WERI-Rb-1 (cell line): Measurements from ENCODE around the gene HERC6.
"Not testable (repeated sequence)": the region's sequence is repeated elsewhere in the genome, so short reads cannot be mapped to it uniquely, and the experiment has no call there.

Source experiments
- DNase-seq: peaks from one replicate; pipeline ENCODE4 v3.0.0-alpha.2; 2020
- H3K27ac ChIP-seq: fragments of 250-450 bp; sonication (Bioruptor Pico); 2 replicates; pipeline ENCODE4 v1.5.1; 2020; ENCODE audit warnings: mild to moderate bottlenecking, moderate library complexity
- H3K27me3 ChIP-seq: fragments of 250-450 bp; sonication (Bioruptor Pico); 2 replicates; pipeline ENCODE4 v1.5.1; 2021; ENCODE audit warnings: mild to moderate bottlenecking, low read depth, moderate library complexity; ENCODE audit not compliant: insufficient read depth, severe bottlenecking
- H3K36me3 ChIP-seq: fragments of 250-450 bp; sonication (Bioruptor Pico); 2 replicates; pipeline ENCODE4 v1.5.1; 2020; ENCODE audit warnings: mild to moderate bottlenecking, moderate library complexity
- H3K4me3 ChIP-seq: 2 replicates; pipeline ENCODE4 v1.5.1; 2011; ENCODE audit warnings: low read depth, mild to moderate bottlenecking, control low read depth, low read length
- H3K9me3 ChIP-seq: fragments of 250-450 bp; sonication (Bioruptor Pico); 2 replicates; pipeline ENCODE4 v1.5.1; 2021; ENCODE audit warnings: mild to moderate bottlenecking, moderate library complexity; ENCODE audit not compliant: severe bottlenecking
- TF ChIP-seq, protein P1 (sequence below): IDR thresholded peaks from 2 replicates; pipeline ENCODE4 v1.5.1; 2011; ENCODE audit warnings: low read depth, mild to moderate bottlenecking, control low read depth, inconsistent platforms, low read length

Gene HERC6

DNA sequence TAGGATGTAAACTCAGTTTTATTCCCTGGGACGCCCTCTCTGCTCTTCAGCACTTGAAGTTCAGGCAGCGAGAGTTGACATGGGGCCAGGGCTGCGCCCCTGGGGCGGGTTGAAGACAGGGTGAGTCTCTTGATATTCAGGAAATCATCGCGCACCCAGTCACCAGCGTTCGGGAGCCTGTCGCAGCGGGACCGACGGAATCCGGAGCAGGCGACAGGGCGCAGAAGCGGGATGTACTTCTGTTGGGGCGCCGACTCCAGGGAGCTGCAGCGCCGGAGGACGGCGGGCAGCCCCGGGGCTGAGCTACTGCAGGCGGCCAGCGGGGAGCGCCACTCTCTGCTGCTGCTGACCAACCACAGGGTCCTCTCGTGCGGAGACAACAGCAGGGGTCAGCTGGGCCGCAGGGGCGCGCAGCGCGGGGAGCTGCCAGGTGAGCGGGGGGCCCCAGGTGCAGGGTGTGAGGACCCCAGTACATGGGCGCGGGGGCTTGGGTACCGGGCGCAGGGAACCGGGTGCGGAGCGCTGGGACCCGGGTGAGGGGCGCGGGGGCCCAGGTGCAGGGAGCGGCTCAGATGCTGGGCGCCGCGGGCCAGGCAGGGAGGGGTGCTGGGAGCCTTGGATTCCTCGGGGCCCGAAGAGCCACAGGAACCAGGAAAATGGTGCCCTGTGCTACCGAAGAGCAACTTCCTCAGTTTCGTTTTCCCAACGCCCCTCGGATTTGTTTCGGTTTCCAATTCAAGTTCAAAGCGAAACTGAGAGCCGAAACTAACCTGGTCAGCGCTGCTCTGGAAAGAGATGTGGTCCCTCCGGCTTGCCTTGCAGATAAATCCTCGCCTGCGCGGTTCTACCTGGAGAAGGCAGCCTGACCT lies at the start of gene HERC6:
Gene HERC6 (plus strand): TSS at position 162 of the 869 bp plus-strand sequence. CDS start 70 bp downstream, at position 232.
- Histone ChIP-seq H3K27me3 (peaks cover 13% of the 10 kb centered on the region), H3K27ac (no peak within 1 kb of the TSS), H3K36me3 (no peaks in the 10 kb centered on the region), H3K9me3 (no peaks in the 10 kb centered on the region), H3K4me3 (peak within 1 kb of the TSS; percentile 69)
- peak; percentile 72 for DNase-seq
- TF ChIP-seq, protein P1, sequence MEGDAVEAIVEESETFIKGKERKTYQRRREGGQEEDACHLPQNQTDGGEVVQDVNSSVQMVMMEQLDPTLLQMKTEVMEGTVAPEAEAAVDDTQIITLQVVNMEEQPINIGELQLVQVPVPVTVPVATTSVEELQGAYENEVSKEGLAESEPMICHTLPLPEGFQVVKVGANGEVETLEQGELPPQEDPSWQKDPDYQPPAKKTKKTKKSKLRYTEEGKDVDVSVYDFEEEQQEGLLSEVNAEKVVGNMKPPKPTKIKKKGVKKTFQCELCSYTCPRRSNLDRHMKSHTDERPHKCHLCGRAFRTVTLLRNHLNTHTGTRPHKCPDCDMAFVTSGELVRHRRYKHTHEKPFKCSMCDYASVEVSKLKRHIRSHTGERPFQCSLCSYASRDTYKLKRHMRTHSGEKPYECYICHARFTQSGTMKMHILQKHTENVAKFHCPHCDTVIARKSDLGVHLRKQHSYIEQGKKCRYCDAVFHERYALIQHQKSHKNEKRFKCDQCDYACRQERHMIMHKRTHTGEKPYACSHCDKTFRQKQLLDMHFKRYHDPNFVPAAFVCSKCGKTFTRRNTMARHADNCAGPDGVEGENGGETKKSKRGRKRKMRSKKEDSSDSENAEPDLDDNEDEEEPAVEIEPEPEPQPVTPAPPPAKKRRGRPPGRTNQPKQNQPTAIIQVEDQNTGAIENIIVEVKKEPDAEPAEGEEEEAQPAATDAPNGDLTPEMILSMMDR: peak; percentile 86

DNA sequence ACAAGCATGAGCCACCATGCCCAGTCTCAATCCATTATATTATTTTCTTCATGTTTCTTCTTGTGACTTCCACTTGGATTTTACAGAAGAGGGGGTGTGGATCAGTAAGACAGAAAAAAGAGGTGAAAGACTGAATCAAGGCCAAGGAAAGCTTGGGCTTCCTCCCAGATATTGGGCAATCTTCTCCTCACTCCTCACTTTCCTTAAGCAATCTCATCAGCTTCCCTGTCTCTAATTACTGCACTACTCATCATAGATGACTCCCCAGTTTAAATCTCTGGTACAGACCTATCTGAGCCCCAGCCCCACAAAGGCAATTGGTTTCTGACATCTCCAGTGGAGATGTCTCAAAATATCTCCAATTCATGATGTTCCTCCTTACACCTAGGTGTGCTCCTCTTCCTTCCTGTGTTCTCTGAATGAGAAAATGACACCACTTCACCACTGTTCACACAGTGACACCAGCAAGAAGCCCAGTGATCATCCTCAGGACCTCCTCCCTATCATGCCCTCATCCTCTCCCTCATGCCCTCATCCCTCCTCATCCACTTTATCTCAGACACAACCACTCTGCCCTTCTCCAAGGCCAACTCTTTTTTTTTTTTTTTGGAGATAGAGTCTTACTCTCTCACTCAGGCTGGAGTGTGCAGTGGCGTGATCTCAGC lies 44.8 kb upstream of the HERC6 start:
- TF ChIP-seq, protein P1: no peak
- H3K36me3 ChIP-seq: no peaks in the 10 kb centered on the region
- DNase-seq: no peak

DNA sequence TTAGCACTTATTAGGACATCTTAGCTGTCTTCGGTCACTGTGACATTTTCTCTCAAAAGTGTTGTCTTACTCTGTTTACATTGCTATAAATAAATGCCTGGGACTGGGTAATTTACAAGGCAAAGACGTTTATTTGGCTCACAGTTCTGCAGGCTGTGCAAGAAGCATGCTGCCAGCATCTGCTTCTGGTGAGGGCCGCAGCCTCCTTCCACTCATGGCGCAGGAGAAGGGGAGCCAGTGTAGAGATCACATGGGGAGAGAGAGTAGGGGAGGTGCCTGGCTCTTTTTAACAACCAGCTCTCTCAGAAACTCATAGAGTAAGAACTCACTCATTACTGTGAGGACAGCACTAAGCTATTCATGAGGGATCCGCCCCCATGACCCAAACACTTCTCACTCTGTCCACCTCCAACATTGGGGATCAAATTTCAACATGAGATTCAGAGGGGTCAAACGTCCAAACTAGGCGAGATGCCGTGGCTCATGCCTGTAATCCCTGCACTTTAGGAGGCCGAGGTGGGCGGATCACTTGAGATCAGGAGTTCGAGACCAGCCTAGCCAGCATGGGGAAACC lies 43.5 kb upstream of the HERC6 start:
- H3K9me3 ChIP-seq: no peaks in the 10 kb centered on the region
- TF ChIP-seq, protein P1: no peak
- H3K27ac ChIP-seq: no peak overlapping the region
- H3K36me3 ChIP-seq: no peaks in the 10 kb centered on the region
- DNase-seq: no peak
- no peaks in the 10 kb centered on the region for H3K27me3 ChIP-seq
- no peak overlapping the region for H3K4me3 ChIP-seq

More for the DNA sequence above, 44.8 kb upstream of the HERC6 start:
- Histone ChIP-seq H3K4me3 (no peak overlapping the region), H3K27ac (no peak overlapping the region), H3K27me3 (no peaks in the 10 kb centered on the region), H3K9me3 (no peaks in the 10 kb centered on the region)

DNA sequence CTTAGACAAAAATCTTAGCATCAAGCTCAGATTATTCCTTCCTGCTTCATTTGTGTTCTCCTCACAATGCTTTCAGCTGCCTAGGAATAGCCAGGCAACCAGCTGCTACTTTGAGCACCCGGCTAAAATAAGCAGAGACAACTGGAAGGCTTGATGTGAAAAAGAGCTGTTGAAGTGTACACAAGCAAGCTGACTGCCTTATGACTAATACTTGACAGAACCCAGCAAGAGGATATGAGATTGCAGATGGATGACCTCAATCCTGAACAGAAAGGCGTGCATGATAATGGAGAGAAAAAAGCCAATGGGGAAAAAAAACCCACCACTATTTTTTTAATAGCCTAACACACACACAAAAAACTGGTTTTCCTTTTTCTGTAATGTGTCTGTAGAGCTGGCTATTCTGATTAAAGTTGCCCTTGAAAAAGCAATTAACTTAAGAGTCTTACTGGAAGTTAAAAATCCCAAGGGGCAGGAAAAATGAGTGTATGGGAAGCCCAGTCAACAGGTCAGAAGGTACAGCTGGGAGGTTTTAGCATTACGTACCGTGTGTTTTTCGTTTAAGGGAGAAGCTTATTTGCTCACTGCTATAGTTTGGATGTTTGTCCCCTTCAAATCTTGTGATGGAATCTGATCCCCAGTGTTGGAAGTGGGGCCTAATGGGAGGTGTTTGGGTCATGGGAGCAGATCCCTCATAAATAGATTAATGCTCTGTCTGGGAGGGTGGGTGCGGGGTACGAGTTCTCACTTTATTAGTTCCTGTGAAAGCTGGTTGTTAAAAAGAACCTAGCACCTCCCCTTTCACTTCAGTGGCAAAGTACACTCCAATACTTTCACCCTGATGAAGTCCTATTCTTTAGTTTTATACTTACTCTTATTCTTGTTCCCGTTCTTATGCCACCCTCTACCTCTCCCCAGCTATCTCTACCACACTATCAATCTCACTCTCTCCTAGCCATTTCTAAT lies 37.1 kb upstream of the HERC6 start:
- Histone ChIP-seq H3K4me3 (no peak overlapping the region), H3K27ac (no peak overlapping the region), H3K9me3 (no peaks in the 10 kb centered on the region), H3K27me3 (no peaks in the 10 kb centered on the region), H3K36me3 (no peaks in the 10 kb centered on the region)
- TF ChIP-seq, protein P1: no peak
- no peak for DNase-seq

DNA sequence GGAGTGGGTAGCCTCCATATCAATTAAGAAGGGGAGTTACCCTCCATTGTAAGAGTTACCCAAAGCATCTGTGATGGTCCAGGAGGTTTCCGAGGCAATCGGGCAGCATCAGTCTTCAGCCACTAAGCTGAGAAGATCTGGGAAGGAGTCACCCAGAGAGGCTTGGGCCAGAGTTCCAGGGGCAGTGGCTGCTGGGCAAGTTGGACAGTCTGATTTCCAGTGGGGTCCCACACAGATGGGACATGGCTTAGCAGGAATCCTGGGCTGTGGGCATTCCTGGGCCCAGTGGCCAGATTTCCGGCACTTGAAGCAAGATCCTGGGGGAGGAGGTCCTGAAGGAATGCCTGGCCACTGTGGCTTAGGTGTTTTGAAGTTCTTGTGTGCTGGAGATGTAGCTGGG lies 31.8 kb upstream of the HERC6 start:
- H3K9me3 ChIP-seq, H3K4me3 ChIP-seq, H3K27ac ChIP-seq, H3K27me3 ChIP-seq, DNase-seq, H3K36me3 ChIP-seq: not testable (repeated sequence)

DNA sequence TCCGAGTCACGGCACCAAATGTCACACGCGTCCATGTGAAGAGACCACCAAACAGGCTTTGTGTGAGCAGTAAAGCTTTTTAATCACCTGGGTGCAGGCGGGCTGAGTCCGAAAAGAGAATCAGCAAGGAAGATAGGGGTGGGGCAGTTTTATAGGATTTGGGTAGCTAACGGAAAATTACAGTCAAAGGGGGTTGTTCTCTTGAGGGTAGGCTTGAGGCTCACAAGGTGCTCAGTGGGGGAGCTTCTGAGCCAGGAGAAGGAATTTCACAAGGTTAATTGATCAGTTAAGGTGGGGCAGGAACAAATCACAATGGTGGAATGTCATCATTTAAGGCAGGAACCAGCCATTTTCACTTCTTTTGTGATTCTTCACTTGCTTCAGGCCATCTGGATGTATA lies 29.9 kb upstream of the HERC6 start:
- not testable (repeated sequence) for H3K27me3 ChIP-seq, DNase-seq, H3K36me3 ChIP-seq, H3K27ac ChIP-seq, H3K9me3 ChIP-seq, H3K4me3 ChIP-seq
